ENCODE measurements around the gene FSTL1. TPM values are rescaled to one million over a fixed set of nuclear protein-coding genes. Genes with fewer than 3 reads are reported as not detected.

FSTL1 gene
- total RNA-seq, 1 experiment from 2014 or later, result 20.7 TPM

GRCh38 chr3:120364101-120364500 is 86.7 kb downstream of the FSTL1 start:
- Histone ChIP-seq H3K4me3 (replicated peaks in 1 of 2; ENCODE audit: low read depth in 1 of 2, low read length in 2 of 2) (no peak overlapping the region), H3K9me3 (ENCODE audit: control insufficient read depth in 1 of 2, insufficient read depth in 1 of 2, low read depth in 1 of 2, low read length in 2 of 2) (no peaks in the 10 kb centered on the region), H3K9ac (ENCODE audit: low read length) (no peak overlapping the region), H3K9me2 (ENCODE audit: insufficient read depth) (no peaks in the 10 kb centered on the region), H3K4me1 (ENCODE audit: control insufficient read depth in 1 of 2, insufficient read depth in 2 of 2, low read length in 2 of 2) (no peaks in the 10 kb centered on the region), H3K4me2 (ENCODE audit: low read length) (no peak overlapping the region), H3K27me3 (ENCODE audit: insufficient read depth, low read length) (no peaks in the 10 kb centered on the region), H2AFZ (ENCODE audit: low read depth, low read length, poor library complexity, severe bottlenecking) (no peak overlapping the region), H4K20me1 (ENCODE audit: insufficient read depth) (no peaks in the 10 kb centered on the region), H3K36me3 (ENCODE audit: control insufficient read depth in 1 of 2, insufficient read depth in 2 of 2, low read length in 2 of 2) (no peaks in the 10 kb centered on the region), H3K79me2 (ENCODE audit: insufficient read depth, low read length) (no peaks in the 10 kb centered on the region), H3K27ac (ENCODE audit: low read depth, low read length) (no peak overlapping the region)
- no peak for ATAC-seq
- no peak for TF ChIP-seq RAD21 (IDR thresholded peaks at IDR 0.05; ENCODE audit: low read depth)
- TF ChIP-seq CTCF (IDR thresholded peaks at IDR 0.05 in 2 of 3, conservative IDR thresholded peaks at IDR 0.05 in 1 of 3; ENCODE audit: borderline replicate concordance in 1 of 3, insufficient read depth in 1 of 3, low read depth in 2 of 3, low read length in 2 of 3), result no peak
- no peak for TF ChIP-seq REST (IDR thresholded peaks at IDR 0.05; ENCODE audit: low read depth)
- TF ChIP-seq POLR2AphosphoS5 (IDR thresholded peaks at IDR 0.05; ENCODE audit: low read depth, low read length), result no peak
- TF ChIP-seq ATF3 (IDR thresholded peaks at IDR 0.05), result no peak
- TF ChIP-seq ZBTB33 (IDR thresholded peaks at IDR 0.05; ENCODE audit: extremely low read depth, insufficient replicate concordance, low read length), result no peak
- TF ChIP-seq YY1 (IDR thresholded peaks at IDR 0.05; ENCODE audit: extremely low read depth, insufficient replicate concordance, low read depth, low read length), result no peak
- TF ChIP-seq JUND (IDR thresholded peaks at IDR 0.05), result no peak
- no peak for TF ChIP-seq MAX (IDR thresholded peaks at IDR 0.05)
- no peak for TF ChIP-seq CEBPB (IDR thresholded peaks at IDR 0.05; ENCODE audit: low read depth)
- no peak for TF ChIP-seq POLR2A (IDR thresholded peaks at IDR 0.05; ENCODE audit: borderline replicate concordance, extremely low read depth, insufficient read depth, insufficient read length)
- TF ChIP-seq EGR1 (IDR thresholded peaks at IDR 0.05; ENCODE audit: low read depth), result no peak
- no peak for TF ChIP-seq ZFX (IDR thresholded peaks at IDR 0.05)
- no peak for TF ChIP-seq SRF (IDR thresholded peaks at IDR 0.05; ENCODE audit: low read depth)
- ChIA-PET RAD21 (ENCODE audit: low non-redundant PET in 1 of 2, low total read pairs in 2 of 2, uncharacterized antibody in 2 of 2, unreplicated experiment in 2 of 2) (no interaction called here), POLR2A (no interaction called here), CTCF (interaction anchor here (0.9 kb wide), 1 partner anchor 53 kb away, joined by 3 read pairs; no protein-coding TSS in a partner anchor)
- intact Hi-C loops (cut with micrococcal nuclease), result no loop called here
- DNase-seq (ENCODE audit: low read depth, low spot score), result no peak
- BruUV-seq (replicated peaks), result no TSS peak

Data from HCT116 (cell line).